ENCODE results near the gene KAT2B.

Gene KAT2B

DNA sequence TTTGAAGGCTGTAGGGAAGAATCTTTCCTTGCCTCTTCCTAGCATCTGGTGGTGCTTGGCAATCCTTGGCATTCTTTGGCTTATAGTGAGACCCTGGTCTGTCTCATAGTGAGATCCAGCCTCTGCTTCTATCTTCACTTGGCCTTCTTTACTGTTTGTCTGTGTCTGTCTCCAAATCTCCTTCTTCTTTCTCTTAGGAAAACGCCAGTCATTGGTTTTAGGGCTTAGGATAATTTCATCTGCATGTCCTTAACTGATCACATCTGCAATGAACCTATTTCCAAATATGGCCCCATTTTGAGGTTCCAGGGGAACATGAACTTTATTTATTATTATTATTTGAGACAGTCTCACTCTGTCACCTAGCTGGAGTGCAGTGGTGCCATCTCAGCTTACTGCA, 25.8 kb downstream of the KAT2B start:
- no peak for DNase-seq (ENCODE audit: low read depth)
- H3K4me3 ChIP-seq (ENCODE audit: low read depth, low read length): no peak overlapping the region
- TF ChIP-seq, protein P1, sequence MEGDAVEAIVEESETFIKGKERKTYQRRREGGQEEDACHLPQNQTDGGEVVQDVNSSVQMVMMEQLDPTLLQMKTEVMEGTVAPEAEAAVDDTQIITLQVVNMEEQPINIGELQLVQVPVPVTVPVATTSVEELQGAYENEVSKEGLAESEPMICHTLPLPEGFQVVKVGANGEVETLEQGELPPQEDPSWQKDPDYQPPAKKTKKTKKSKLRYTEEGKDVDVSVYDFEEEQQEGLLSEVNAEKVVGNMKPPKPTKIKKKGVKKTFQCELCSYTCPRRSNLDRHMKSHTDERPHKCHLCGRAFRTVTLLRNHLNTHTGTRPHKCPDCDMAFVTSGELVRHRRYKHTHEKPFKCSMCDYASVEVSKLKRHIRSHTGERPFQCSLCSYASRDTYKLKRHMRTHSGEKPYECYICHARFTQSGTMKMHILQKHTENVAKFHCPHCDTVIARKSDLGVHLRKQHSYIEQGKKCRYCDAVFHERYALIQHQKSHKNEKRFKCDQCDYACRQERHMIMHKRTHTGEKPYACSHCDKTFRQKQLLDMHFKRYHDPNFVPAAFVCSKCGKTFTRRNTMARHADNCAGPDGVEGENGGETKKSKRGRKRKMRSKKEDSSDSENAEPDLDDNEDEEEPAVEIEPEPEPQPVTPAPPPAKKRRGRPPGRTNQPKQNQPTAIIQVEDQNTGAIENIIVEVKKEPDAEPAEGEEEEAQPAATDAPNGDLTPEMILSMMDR (conservative IDR thresholded peaks at IDR 0.05; ENCODE audit: low read depth, low read length): no peak

DNA sequence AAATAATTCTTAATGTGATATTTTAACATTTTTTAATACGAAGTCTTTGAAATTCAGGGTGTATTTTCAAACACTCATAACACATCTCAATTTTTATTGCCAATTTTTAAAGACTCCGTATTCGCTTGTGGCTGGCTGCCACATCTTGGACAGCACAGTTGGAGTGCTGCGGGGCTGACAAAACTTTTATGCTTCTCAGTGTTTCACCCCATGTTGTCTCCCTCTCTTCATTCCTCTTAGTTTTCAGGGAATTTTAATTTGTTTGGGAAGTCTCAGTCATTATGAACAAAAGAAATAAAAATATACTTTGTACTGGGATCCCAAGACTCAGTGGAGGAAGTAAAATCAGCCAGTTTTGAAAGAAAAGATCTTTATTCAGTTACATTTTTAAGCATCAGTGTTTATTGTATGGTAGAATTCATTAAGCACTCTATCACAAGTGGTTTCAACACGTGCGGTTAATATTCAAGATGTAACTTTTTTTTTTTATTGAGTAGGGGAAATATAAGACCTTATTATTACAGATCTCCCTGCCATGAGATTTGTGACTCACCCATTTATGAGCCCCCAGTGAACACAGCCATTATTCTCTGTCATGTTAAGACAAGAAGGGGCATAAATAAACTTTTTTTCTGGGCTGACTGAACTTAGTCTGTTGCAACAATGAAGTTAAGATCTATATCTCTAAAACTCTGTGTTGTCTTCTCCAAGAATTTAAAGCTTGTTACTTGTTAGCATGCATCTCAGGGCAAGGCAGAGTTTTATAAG, 26.8 kb downstream of the KAT2B start:
- no peak for DNase-seq (ENCODE audit: low read depth)
- no peak overlapping the region for H3K4me3 ChIP-seq (ENCODE audit: low read depth, low read length)
- TF ChIP-seq, protein P1 (conservative IDR thresholded peaks at IDR 0.05; ENCODE audit: low read depth, low read length): no peak

DNA sequence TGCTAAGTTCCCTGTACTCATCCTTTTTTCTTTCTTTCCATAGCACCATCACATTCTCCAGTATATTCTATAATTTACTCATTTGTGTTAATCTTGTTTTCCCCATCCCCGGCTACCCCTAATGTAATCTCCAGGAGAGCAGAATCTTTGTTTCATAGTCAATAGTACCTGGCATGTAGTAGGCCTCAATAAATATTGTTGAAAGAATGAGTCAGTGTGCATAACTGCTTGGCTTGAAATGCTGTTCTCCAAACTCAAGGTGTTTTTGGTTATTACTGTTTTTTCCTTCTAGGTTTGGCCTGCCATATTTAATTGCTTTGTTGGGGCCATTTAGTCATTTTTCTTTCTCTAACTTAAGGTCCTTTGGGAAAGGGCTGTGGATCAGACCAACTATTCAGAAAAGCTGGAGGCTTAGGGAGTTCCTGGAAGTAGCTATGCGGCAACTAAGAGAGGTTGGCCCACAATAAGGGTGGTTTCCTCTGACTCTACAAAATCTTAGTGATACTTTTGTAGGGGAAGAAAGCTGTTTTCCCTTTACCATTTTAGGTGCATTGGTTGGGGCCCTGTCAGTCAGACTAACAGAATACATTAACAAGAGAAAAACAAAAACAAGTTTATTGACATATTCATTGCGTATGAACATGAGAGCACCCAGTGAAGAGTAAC, 28.4 kb downstream of the KAT2B start:
- TF ChIP-seq, protein P1 (conservative IDR thresholded peaks at IDR 0.05; ENCODE audit: low read depth, low read length): no peak
- H3K4me3 ChIP-seq (ENCODE audit: low read depth, low read length): no peak overlapping the region

DNA sequence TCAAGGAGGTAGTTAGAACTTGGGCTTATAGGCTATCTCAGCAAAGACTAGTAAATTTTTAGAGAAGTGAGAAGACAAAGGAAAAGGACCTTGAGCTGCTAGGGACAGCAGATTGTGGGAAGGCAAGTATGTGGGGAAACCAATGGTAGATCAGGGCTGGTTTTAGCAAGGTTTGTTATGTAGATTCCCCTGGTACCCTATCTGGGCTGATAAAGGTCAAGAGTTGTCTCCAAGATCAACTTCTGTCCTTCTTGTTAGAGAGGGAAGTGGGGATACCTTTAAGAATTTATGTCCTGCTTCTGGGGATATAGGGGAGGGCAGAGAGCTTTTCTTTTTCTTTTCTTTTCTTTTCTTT, 28.9 kb downstream of the KAT2B start:
- H3K4me3 ChIP-seq (ENCODE audit: low read depth, low read length): no peak overlapping the region
- no peak for DNase-seq (ENCODE audit: low read depth)
- TF ChIP-seq, protein P1 (conservative IDR thresholded peaks at IDR 0.05; ENCODE audit: low read depth, low read length): no peak

More for the DNA sequence above, 28.4 kb downstream of the KAT2B start:
- no peak for DNase-seq (ENCODE audit: low read depth)

DNA sequence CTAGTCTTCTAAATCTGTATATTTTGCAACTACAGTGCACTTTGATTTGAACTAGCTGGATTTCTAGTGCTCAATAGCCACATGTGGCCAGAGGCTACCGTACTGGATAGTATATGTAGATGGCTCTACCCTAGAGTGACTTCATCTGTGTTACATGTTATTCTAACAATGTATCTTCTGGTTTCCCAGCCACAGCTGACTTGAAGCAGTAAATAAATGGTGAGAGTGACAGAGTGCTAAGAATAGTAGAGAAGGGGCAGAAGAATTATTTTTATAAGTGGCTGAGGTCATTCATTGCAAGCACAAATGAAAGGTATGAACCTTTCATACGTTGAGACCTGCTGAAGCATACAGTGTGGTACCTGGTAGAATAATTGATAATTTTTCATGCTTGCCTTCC, 30.9 kb downstream of the KAT2B start:
- TF ChIP-seq, protein P1 (conservative IDR thresholded peaks at IDR 0.05; ENCODE audit: low read depth, low read length): no peak
- H3K4me3 ChIP-seq (ENCODE audit: low read depth, low read length): no peak overlapping the region
- DNase-seq (ENCODE audit: low read depth): no peak

DNA sequence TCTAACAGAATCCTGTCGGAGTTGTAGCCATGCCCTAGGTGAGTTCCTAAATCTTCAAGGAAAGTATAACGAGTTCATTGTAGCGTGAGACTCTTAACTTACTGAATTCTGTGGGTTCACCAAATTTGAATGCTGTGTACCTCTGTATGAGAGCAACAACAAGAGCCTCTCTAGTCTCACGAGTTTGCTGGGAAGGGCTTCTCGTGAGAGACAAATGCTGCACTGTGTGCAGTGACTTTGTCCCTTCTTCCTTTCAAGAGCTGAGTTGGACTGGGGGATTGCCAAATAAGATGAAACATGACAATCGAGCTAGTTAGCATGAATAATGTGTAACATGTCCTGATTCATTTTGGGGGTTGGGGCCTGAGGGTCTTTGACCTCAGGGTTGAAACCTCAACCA, 32.2 kb downstream of the KAT2B start:
- no peak overlapping the region for H3K4me3 ChIP-seq (ENCODE audit: low read depth, low read length)
- TF ChIP-seq, protein P1 (conservative IDR thresholded peaks at IDR 0.05; ENCODE audit: low read depth, low read length): no peak
- DNase-seq (ENCODE audit: low read depth): no peak

DNA sequence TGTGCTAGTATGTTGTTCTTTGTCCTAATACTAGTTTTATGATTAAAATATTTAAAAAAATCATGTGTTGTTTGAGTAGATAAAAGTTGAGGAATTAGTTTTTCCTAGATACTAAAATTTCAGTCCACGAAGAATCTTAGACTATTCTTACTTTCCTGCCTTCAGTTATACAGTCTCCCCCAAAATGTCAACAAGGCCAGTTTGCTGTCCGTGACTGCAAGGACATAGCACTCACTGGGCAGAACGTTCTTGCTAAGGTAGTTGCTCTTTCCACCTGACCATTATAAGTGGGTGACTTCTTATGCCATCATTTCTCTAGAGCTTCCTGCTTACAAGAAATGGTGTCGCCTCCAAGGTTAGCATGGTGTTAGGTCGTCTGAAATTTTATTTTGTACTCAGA, 32.8 kb downstream of the KAT2B start:
- DNase-seq (ENCODE audit: low read depth): no peak
- no peak overlapping the region for H3K4me3 ChIP-seq (ENCODE audit: low read depth, low read length)
- TF ChIP-seq, protein P1 (conservative IDR thresholded peaks at IDR 0.05; ENCODE audit: low read depth, low read length): no peak

Data from choroid plexus epithelial cell (primary cell).